Endothelial cell of umbilical vein (primary cell): ENCODE measurements around the gene SFMBT2. TPM values are rescaled to one million over a fixed set of nuclear protein-coding genes. Genes with fewer than 3 reads are reported as not detected.

Experiments
- BruUV-seq: library from RNA; stranded (reverse); fragments of 400-500 nt; replicated peaks from 2 replicates; lab custom pipeline; 2021; lab: Mats Ljungman, UMichigan
- CTCF ChIA-PET: fragments of 300-600, 350-600 bp; sonication (Branson Sonifier 250); formaldehyde crosslinking; loops from one replicate; lab custom pipeline; 2021; ENCODE audit warnings: antibody characterized with exemption, inconsistent platforms; lab: Charles Lee
- POLR2A ChIA-PET: fragments of 300-600, 350-600 bp; sonication (Branson Sonifier 250); formaldehyde crosslinking; loops from one replicate; lab custom pipeline; 2021; ENCODE audit warnings: antibody characterized with exemption, inconsistent platforms; lab: Charles Lee
- DNase-seq: peaks from one replicate; pipeline ENCODE4 v3.0.0-alpha.2; 2011; ENCODE audit warnings: low read depth, low spot score
- FAIRE-seq: peaks from 2 replicates; lab custom pipeline; 2011; peaks lifted over from hg19 to GRCh38; lab: Jason Lieb, UNC
- H2AFZ ChIP-seq: 2 replicates; pipeline ENCODE4 v1.6.0; 2012; ENCODE audit warnings: low read depth, low read length, control low read depth, inconsistent platforms
- H3K27ac ChIP-seq: 2 replicates; pipeline ENCODE4 v1.5.1; 2011; ENCODE audit warnings: low read depth, mild to moderate bottlenecking, control low read depth, low read length, moderate library complexity; ENCODE audit not compliant: insufficient read depth
- H3K27me3 ChIP-seq, 2 experiments: 2 replicates each; pipeline versions ENCODE4 v1.6.0 to v1.6.1; 2011; ENCODE audit warnings: low read length in 2 of 2, mixed read lengths in 1 of 2; ENCODE audit not compliant: control insufficient read depth in 2 of 2, insufficient read depth in 2 of 2
- H3K36me3 ChIP-seq, 2 experiments: 2 replicates in 1 of 2; 3 replicates in 1 of 2; pipeline ENCODE4 v1.5.1; 2011; ENCODE audit warnings: low read length in 2 of 2, mild to moderate bottlenecking in 1 of 2, moderate library complexity in 1 of 2; ENCODE audit not compliant: control insufficient read depth in 2 of 2, insufficient read depth in 2 of 2; ENCODE audit errors: extremely low read depth in 1 of 2
- H3K4me1 ChIP-seq: 3 replicates; pipeline ENCODE4 v1.5.1; 2011; ENCODE audit warnings: mild to moderate bottlenecking, low read length; ENCODE audit not compliant: control insufficient read depth, insufficient read depth; ENCODE audit errors: extremely low read depth
- H3K4me2 ChIP-seq: 2 replicates; pipeline ENCODE4 v1.6.1; 2011; ENCODE audit warnings: low read length, control low read depth, mixed read lengths; ENCODE audit not compliant: insufficient read depth
- H3K4me3 ChIP-seq, 3 experiments: fragments of 200-600 bp in 1 of 3; sonication (generic), shearing (Covaris generic) in 1 of 3; replicated peaks in 1 of 3; 2 replicates each; pipeline ENCODE4 v1.5.1; 2011 to 2016; ENCODE audit warnings: control low read depth in 3 of 3, low read length in 3 of 3, mild to moderate bottlenecking in 2 of 3, inconsistent platforms in 1 of 3, low read depth in 1 of 3, moderate library complexity in 1 of 3; ENCODE audit not compliant: insufficient read depth in 1 of 3
- H3K79me2 ChIP-seq: 2 replicates; pipeline ENCODE4 v1.6.0; 2012; ENCODE audit warnings: low read length, inconsistent platforms; ENCODE audit not compliant: control insufficient read depth, insufficient read depth
- H3K9ac ChIP-seq: replicated peaks from 2 replicates; pipeline ENCODE3; 2011; ENCODE audit warnings: low read length, control low read depth; ENCODE audit not compliant: insufficient read depth; ENCODE audit errors: extremely low read depth
- H3K9me1 ChIP-seq: replicated peaks from 3 replicates; pipeline ENCODE4 v1.6.0; 2011; ENCODE audit warnings: mild to moderate bottlenecking, low read length; ENCODE audit not compliant: control insufficient read depth, insufficient read depth; ENCODE audit errors: extremely low read depth
- H3K9me3 ChIP-seq: replicated peaks from 2 replicates; pipeline ENCODE4 v1.5.1; 2012; ENCODE audit warnings: low read length, inconsistent platforms; ENCODE audit not compliant: control insufficient read depth, insufficient read depth
- H4K20me1 ChIP-seq: replicated peaks from 2 replicates; pipeline ENCODE3; 2011; ENCODE audit warnings: mild to moderate bottlenecking, low read length; ENCODE audit not compliant: control insufficient read depth, insufficient read depth; ENCODE audit errors: extremely low read depth
- EZH2 ChIP-seq: IDR thresholded peaks from 2 replicates; pipeline ENCODE4 v1.6.1; 2012; ENCODE audit warnings: borderline replicate concordance, low read depth, mild to moderate bottlenecking, moderate library complexity, low read length, inconsistent platforms; ENCODE audit not compliant: severe bottlenecking
- FOS ChIP-seq: IDR thresholded peaks from 2 replicates; pipeline ENCODE4 v1.6.1; 2011; ENCODE audit warnings: mild to moderate bottlenecking, low read length, moderate library complexity, borderline replicate concordance; ENCODE audit not compliant: insufficient read depth
- GATA2 ChIP-seq: IDR thresholded peaks from 2 replicates; pipeline ENCODE4 v1.7.0; 2011; ENCODE audit warnings: low read depth, mild to moderate bottlenecking, moderate library complexity, mixed read lengths, low read length; ENCODE audit not compliant: insufficient read length, insufficient read depth
- JUN ChIP-seq: IDR thresholded peaks from 2 replicates; pipeline ENCODE4 v1.6.1; 2011; ENCODE audit warnings: borderline replicate concordance, low read depth; ENCODE audit not compliant: insufficient read length, insufficient read depth
- MYC ChIP-seq: IDR thresholded peaks from one replicate; pipeline ENCODE4 v1.6.1; 2011; ENCODE audit warnings: mild to moderate bottlenecking, low read depth, low read length
- POLR2AphosphoS5 ChIP-seq: IDR thresholded peaks from 2 replicates; pipeline ENCODE4 v1.6.1; 2012; ENCODE audit warnings: low read depth, mild to moderate bottlenecking, control low read depth, low read length, moderate library complexity; ENCODE audit not compliant: insufficient read depth
- dilution Hi-C: fragments of 300-500 bp; cut with MboI; formaldehyde crosslinking; loops from one replicate; pipeline ENCODE4 v1.15.0; 2019; ENCODE audit warnings: low sequenced_read_pairs; ENCODE audit not compliant: extremely low pct_ligation_motif_present
- intact Hi-C: fragments of 100-400 bp; cut with micrococcal nuclease; formaldehyde crosslinking; loops from one replicate; pipeline ENCODE4 v1.10.0; 2022
- polyA plus RNA-seq, 4 experiments: library from polyadenylated mRNA; depleted of rRNA in 3 of 4; stranded (reverse) in 3 of 4; unstranded in 1 of 4; fragments of >200 nt; gene quantifications; 2 replicates each; pipeline versions ENCODE4 v1.2.1 to v1.2.3, GENCODE V29; 2011 to 2012; ENCODE audit warnings: missing spikeins in 1 of 4
- total RNA-seq: library from RNA; stranded (reverse); gene quantifications from 2 replicates; pipeline ENCODE4 v1.2.3, GENCODE V29; 2021
- TF ChIP-seq, protein P1 (sequence below), 2 donors: IDR thresholded peaks; 1 replicate in 1 of 2; 2 replicates in 1 of 2; pipeline ENCODE4 v1.5.1; 2011; ENCODE audit warnings: low read length in 2 of 2, mild to moderate bottlenecking in 2 of 2, moderate library complexity in 2 of 2, control low read depth in 1 of 2, inconsistent platforms in 1 of 2, low read depth in 1 of 2; ENCODE audit not compliant: insufficient read depth in 1 of 2; ENCODE audit errors: extremely low read depth in 1 of 2

SFMBT2 gene
- total and polyA plus RNA-seq, 2 donors (not counting 3 experiments of a cell fraction or from before 2014, with no cell fraction given) = 0.14 to 0.64 TPM

DNA sequence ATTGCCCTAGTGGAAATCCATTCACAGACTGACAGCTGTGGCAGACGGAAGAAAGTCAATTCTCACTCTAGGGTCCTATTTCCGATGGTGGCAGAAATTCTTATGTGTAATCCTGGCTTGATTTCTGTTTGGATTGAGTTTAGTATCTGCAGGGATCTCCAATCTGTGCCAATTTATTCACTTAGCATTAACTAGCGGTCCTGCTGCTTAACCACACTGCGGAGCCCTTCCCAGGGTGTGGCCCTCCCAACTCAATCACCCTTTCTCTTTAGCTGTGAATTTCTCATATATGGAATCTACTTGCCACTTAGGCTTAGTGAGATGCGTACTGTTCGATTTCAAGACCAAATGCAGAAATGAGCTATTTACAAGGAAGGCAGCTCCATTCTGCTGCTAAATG, 215.7 kb downstream of the SFMBT2 start:
- no peaks in the 10 kb centered on the region for H3K27me3 ChIP-seq
- H4K20me1 ChIP-seq = no peaks in the 10 kb centered on the region
- no peaks in the 10 kb centered on the region for H3K9me3 ChIP-seq
- H3K27ac ChIP-seq = no peak overlapping the region
- H3K4me2 ChIP-seq = no peak overlapping the region
- dilution Hi-C loops = no loop called here
- CTCF ChIA-PET = no interaction called here
- H3K9ac ChIP-seq = no peak overlapping the region
- intact Hi-C loops = no loop called here
- TF ChIP-seq, protein P1, sequence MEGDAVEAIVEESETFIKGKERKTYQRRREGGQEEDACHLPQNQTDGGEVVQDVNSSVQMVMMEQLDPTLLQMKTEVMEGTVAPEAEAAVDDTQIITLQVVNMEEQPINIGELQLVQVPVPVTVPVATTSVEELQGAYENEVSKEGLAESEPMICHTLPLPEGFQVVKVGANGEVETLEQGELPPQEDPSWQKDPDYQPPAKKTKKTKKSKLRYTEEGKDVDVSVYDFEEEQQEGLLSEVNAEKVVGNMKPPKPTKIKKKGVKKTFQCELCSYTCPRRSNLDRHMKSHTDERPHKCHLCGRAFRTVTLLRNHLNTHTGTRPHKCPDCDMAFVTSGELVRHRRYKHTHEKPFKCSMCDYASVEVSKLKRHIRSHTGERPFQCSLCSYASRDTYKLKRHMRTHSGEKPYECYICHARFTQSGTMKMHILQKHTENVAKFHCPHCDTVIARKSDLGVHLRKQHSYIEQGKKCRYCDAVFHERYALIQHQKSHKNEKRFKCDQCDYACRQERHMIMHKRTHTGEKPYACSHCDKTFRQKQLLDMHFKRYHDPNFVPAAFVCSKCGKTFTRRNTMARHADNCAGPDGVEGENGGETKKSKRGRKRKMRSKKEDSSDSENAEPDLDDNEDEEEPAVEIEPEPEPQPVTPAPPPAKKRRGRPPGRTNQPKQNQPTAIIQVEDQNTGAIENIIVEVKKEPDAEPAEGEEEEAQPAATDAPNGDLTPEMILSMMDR (IDR thresholded peaks at IDR 0.05; ENCODE audit: extremely low read depth in 1 of 2, insufficient read depth in 1 of 2, low read depth in 1 of 2, low read length in 2 of 2) = no peak
- TF ChIP-seq FOS (no peak), MYC (no peak), POLR2AphosphoS5 (no peak)
- POLR2A ChIA-PET = no interaction called here
- FAIRE-seq (no peak), DNase-seq (no peak)
- H3K9me1 ChIP-seq = no peaks in the 10 kb centered on the region
- no peaks in the 10 kb centered on the region for H3K36me3 ChIP-seq
- no peaks in the 10 kb centered on the region for H3K4me1 ChIP-seq
- no peak overlapping the region for H2AFZ ChIP-seq
- no peaks in the 10 kb centered on the region for H3K79me2 ChIP-seq
- no peak overlapping the region for H3K4me3 ChIP-seq
- BruUV-seq = no TSS peak

DNA sequence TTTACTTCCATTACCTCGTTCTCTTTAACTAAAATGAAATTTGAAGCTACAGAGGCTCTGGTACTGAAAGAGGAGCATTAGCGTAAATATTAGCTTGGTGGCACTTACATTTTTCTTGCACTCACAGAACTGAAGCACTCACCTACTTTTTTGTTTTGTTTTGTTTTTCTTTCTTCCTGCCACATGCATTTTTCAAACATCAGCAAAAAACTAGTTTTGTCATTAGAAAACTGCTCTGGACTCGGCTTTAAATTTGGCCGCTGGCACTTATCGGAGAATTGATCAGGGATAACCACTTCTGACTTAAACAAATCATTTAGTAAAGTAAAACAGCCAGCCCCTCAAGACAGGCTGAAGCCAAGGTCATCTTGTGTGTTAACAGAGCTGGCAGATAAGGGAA, 216.3 kb downstream of the SFMBT2 start:
- no peak overlapping the region for H3K27ac ChIP-seq
- FAIRE-seq = no peak
- H3K9ac ChIP-seq = no peak overlapping the region
- no peaks in the 10 kb centered on the region for H3K9me1 ChIP-seq
- no peaks in the 10 kb centered on the region for H3K36me3 ChIP-seq
- no peak for TF ChIP-seq MYC
- TF ChIP-seq, protein P1 (IDR thresholded peaks at IDR 0.05; ENCODE audit: extremely low read depth in 1 of 2, insufficient read depth in 1 of 2, low read depth in 1 of 2, low read length in 2 of 2) = no peak
- TF ChIP-seq EZH2 = no peak
- TF ChIP-seq GATA2 = no peak
- no peak for TF ChIP-seq JUN
- TF ChIP-seq FOS = no peak
- no peak overlapping the region for H3K4me2 ChIP-seq
- no TSS peak for BruUV-seq
- H3K9me3 ChIP-seq = no peaks in the 10 kb centered on the region
- no peaks in the 10 kb centered on the region for H3K27me3 ChIP-seq
- CTCF ChIA-PET = no interaction called here
- POLR2A ChIA-PET = no interaction called here
- no peaks in the 10 kb centered on the region for H3K4me1 ChIP-seq
- intact Hi-C loops = no loop called here
- no peaks in the 10 kb centered on the region for H3K79me2 ChIP-seq
- no peak overlapping the region for H2AFZ ChIP-seq
- dilution Hi-C loops = no loop called here
- DNase-seq = no peak
- no peak overlapping the region for H3K4me3 ChIP-seq
- H4K20me1 ChIP-seq = no peaks in the 10 kb centered on the region
